GM21526 (cell line): ENCODE measurements around the gene PLA2G12B.

ENCODE experiments used
- ATAC-seq: cut with Tn5 transposase; IDR thresholded peaks from one replicate; pipeline ENCODE4 v1.9.1; 2021; ENCODE audit warnings: moderate library complexity; ENCODE audit not compliant: unreplicated experiment, low FRiP score

PLA2G12B gene

GRCh38 chr10:72895236-72895850 lies 59.3 kb downstream of the PLA2G12B start:
- no peak for ATAC-seq

GRCh38 chr10:72893136-72893798 lies 61.3 kb downstream of the PLA2G12B start, which contains the start of gene OIT3:
OIT3 (plus strand) TSS chr10:72893739; CDS start chr10:72893799, 60 bp downstream.
- ATAC-seq, result no peak

- no peak for ATAC-seq
Measured at GRCh38 chr10:72890086-72890485, 64.5 kb downstream of the PLA2G12B start.

GRCh38 chr10:72889391-72889831 lies 65.2 kb downstream of the PLA2G12B start:
- no peak for ATAC-seq

GRCh38 chr10:72888151-72888638 lies 66.4 kb downstream of the PLA2G12B start:
- ATAC-seq, result no peak

GRCh38 chr10:72887043-72887442 lies 67.6 kb downstream of the PLA2G12B start:
- ATAC-seq, result no peak

- no peak for ATAC-seq
Measured at GRCh38 chr10:72886621-72887020, 68.0 kb downstream of the PLA2G12B start.

- no peak for ATAC-seq
Measured at GRCh38 chr10:72885953-72886352, 68.7 kb downstream of the PLA2G12B start.
